Measurements from ENCODE around the gene TMEM126B. TPM values are rescaled to one million over a fixed set of nuclear protein-coding genes. Genes with fewer than 3 reads are reported as not detected.

Gene TMEM126B
- total and polyA plus RNA-seq, 2 of the 13 experiments (the other 11 are each of a cell fraction or from before 2014, with no cell fraction given) = 33.6 to 54.8 TPM

DNA sequence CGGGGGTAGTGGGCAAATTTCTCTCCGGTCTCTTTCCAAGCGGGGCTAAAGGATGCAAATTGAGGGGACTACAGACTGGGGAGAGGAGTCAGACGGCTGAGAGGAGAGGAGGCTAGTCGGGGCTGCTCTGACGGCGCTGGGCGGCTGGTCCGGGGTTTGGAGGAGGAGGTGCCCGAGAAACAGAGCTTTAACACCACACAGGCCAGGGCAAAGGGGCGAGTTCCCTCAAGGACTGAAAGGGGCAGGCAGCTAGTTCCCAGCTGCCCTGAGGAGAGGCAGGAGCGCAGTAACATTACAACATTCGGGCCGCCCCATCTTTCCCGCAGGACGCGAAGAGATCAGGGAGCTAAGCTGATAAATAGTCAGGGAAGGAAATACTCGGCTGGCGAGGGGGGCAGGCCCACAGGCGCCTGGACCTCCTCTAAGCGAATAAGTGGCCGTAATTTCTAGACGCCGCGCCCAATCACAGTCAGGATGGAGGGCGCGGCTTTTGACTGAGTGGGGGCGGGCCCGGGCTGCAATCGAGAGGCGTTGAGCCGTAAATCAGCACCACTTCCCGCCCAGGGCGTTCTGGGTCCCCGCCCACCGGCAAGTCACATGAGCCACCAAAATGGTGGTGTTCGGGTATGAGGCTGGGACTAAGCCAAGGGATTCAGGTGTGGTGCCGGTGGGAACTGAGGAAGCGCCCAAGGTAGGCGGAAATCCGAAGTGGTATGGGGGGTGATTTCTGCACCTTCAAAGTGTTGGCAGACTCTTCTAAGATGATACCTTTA, at the start of gene TMEM126B (continued):
- TF ChIP-seq, protein P1, sequence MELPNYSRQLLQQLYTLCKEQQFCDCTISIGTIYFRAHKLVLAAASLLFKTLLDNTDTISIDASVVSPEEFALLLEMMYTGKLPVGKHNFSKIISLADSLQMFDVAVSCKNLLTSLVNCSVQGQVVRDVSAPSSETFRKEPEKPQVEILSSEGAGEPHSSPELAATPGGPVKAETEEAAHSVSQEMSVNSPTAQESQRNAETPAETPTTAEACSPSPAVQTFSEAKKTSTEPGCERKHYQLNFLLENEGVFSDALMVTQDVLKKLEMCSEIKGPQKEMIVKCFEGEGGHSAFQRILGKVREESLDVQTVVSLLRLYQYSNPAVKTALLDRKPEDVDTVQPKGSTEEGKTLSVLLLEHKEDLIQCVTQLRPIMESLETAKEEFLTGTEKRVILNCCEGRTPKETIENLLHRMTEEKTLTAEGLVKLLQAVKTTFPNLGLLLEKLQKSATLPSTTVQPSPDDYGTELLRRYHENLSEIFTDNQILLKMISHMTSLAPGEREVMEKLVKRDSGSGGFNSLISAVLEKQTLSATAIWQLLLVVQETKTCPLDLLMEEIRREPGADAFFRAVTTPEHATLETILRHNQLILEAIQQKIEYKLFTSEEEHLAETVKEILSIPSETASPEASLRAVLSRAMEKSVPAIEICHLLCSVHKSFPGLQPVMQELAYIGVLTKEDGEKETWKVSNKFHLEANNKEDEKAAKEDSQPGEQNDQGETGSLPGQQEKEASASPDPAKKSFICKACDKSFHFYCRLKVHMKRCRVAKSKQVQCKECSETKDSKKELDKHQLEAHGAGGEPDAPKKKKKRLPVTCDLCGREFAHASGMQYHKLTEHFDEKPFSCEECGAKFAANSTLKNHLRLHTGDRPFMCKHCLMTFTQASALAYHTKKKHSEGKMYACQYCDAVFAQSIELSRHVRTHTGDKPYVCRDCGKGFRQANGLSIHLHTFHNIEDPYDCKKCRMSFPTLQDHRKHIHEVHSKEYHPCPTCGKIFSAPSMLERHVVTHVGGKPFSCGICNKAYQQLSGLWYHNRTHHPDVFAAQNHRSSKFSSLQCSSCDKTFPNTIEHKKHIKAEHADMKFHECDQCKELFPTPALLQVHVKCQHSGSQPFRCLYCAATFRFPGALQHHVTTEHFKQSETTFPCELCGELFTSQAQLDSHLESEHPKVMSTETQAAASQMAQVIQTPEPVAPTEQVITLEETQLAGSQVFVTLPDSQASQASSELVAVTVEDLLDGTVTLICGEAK (IDR thresholded peaks at IDR 0.05) = no peak
- TF ChIP-seq, protein P1 (CRISPR knock-in tag; IDR thresholded peaks at IDR 0.05) = no peak; the same call in 1 of the 2 replicates
- TF ChIP-seq ZNF17 (CRISPR knock-in tag; IDR thresholded peaks at IDR 0.05) (no peak), ZSCAN31 (CRISPR knock-in tag; IDR thresholded peaks at IDR 0.05; ENCODE audit: low read depth) (peak; percentile 34; the same call in 1 of the 2 replicates), ZNF264 (CRISPR knock-in tag; IDR thresholded peaks at IDR 0.05) (0 out of 2 replicates have a peak, but pooled peaks have one; percentile 19), SMAD1 (CRISPR knock-in tag; IDR thresholded peaks at IDR 0.05; ENCODE audit: borderline replicate concordance, low read depth) (no peak), ATF1 (CRISPR knock-in tag; IDR thresholded peaks at IDR 0.05) (peak; percentile 42; the same call in 1 of the 2 replicates), RELA (CRISPR knock-in tag; IDR thresholded peaks at IDR 0.05) (no peak), ZNF746 (CRISPR knock-in tag; IDR thresholded peaks at IDR 0.05) (no peak)
- TF ChIP-seq, protein P2, sequence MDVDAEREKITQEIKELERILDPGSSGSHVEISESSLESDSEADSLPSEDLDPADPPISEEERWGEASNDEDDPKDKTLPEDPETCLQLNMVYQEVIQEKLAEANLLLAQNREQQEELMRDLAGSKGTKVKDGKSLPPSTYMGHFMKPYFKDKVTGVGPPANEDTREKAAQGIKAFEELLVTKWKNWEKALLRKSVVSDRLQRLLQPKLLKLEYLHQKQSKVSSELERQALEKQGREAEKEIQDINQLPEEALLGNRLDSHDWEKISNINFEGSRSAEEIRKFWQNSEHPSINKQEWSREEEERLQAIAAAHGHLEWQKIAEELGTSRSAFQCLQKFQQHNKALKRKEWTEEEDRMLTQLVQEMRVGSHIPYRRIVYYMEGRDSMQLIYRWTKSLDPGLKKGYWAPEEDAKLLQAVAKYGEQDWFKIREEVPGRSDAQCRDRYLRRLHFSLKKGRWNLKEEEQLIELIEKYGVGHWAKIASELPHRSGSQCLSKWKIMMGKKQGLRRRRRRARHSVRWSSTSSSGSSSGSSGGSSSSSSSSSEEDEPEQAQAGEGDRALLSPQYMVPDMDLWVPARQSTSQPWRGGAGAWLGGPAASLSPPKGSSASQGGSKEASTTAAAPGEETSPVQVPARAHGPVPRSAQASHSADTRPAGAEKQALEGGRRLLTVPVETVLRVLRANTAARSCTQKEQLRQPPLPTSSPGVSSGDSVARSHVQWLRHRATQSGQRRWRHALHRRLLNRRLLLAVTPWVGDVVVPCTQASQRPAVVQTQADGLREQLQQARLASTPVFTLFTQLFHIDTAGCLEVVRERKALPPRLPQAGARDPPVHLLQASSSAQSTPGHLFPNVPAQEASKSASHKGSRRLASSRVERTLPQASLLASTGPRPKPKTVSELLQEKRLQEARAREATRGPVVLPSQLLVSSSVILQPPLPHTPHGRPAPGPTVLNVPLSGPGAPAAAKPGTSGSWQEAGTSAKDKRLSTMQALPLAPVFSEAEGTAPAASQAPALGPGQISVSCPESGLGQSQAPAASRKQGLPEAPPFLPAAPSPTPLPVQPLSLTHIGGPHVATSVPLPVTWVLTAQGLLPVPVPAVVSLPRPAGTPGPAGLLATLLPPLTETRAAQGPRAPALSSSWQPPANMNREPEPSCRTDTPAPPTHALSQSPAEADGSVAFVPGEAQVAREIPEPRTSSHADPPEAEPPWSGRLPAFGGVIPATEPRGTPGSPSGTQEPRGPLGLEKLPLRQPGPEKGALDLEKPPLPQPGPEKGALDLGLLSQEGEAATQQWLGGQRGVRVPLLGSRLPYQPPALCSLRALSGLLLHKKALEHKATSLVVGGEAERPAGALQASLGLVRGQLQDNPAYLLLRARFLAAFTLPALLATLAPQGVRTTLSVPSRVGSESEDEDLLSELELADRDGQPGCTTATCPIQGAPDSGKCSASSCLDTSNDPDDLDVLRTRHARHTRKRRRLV (CRISPR knock-in tag; IDR thresholded peaks at IDR 0.05) = no peak
- TF ChIP-seq, protein P3, sequence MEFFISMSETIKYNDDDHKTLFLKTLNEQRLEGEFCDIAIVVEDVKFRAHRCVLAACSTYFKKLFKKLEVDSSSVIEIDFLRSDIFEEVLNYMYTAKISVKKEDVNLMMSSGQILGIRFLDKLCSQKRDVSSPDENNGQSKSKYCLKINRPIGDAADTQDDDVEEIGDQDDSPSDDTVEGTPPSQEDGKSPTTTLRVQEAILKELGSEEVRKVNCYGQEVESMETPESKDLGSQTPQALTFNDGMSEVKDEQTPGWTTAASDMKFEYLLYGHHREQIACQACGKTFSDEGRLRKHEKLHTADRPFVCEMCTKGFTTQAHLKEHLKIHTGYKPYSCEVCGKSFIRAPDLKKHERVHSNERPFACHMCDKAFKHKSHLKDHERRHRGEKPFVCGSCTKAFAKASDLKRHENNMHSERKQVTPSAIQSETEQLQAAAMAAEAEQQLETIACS (CRISPR knock-in tag; IDR thresholded peaks at IDR 0.05) = no peak
- TF ChIP-seq, protein P4, sequence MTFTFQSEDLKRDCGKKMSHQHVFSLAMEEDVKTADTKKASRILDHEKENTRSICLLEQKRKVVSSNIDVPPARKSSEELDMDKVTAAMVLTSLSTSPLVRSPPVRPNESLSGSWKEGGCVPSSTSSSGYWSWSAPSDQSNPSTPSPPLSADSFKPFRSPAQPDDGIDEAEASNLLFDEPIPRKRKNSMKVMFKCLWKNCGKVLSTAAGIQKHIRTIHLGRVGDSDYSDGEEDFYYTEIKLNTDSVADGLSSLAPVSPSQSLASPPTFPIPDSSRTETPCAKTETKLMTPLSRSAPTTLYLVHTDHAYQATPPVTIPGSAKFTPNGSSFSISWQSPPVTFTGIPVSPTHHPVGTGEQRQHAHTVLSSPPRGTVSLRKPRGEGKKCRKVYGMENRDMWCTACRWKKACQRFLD (CRISPR knock-in tag; IDR thresholded peaks at IDR 0.05; ENCODE audit: borderline replicate concordance) = no peak
